Measurements from ENCODE around the gene TRIM67. TPM values are rescaled to one million over a fixed set of nuclear protein-coding genes. Genes with fewer than 3 reads are reported as not detected.

TRIM67 gene
- total and polyA plus RNA-seq, 8 donors, result 0.06 to 1.5 (median 0.77) TPM; not detected in 1

- no peak for DNase-seq
- intact Hi-C loops (cut with DNase I), result loop anchor here in 1 of 2 donors (10.0 kb wide), 1 partner anchor 305 kb away; no protein-coding TSS in a partner anchor
- no peak for TF ChIP-seq CTCF (IDR thresholded peaks at IDR 0.05)
- Histone ChIP-seq H3K27ac (no peak overlapping the region), H3K4me1 (no peaks in the 10 kb centered on the region), H3K27me3 (peaks cover 0 to 3% of the 10 kb centered on the region in 2 donors), H3K4me3 (no peak overlapping the region), H3K9me3 (no peaks in the 10 kb centered on the region), H3K36me3 (peaks cover 0 to 31% of the 10 kb centered on the region in 2 donors)
- no peak for ATAC-seq
Observed at GRCh38 chr1:231219422-231220401, 57.9 kb downstream of the TRIM67 start.

GRCh38 chr1:231220801-231221200, 58.9 kb downstream of the TRIM67 start:
- Histone ChIP-seq H3K27me3 (peaks cover 0 to 3% of the 10 kb centered on the region in 2 donors), H3K9me3 (no peaks in the 10 kb centered on the region), H3K4me1 (no peaks in the 10 kb centered on the region), H3K27ac (no peak overlapping the region), H3K36me3 (peaks cover 0 to 42% of the 10 kb centered on the region in 2 donors), H3K4me3 (no peak overlapping the region)
- DNase-seq, result no peak
- intact Hi-C loops (cut with DNase I), result no loop called here
- ATAC-seq, result no peak
- TF ChIP-seq CTCF (IDR thresholded peaks at IDR 0.05), result no peak

GRCh38 chr1:231226156-231226555, 64.3 kb downstream of the TRIM67 start:
- Histone ChIP-seq H3K9me3 (no peaks in the 10 kb centered on the region), H3K36me3 (peaks cover 0 to 86% of the 10 kb centered on the region in 2 donors), H3K4me1 (no peaks in the 10 kb centered on the region), H3K27ac (no peak overlapping the region), H3K27me3 (no peaks in the 10 kb centered on the region), H3K4me3 (no peak overlapping the region)
- no peak for DNase-seq
- intact Hi-C loops (cut with DNase I), result no loop called here
- TF ChIP-seq CTCF (IDR thresholded peaks at IDR 0.05), result no peak
- ATAC-seq, result no peak

- ATAC-seq (no peak), DNase-seq (peak in 1 of 4 donors; percentile 18)
- no peak for TF ChIP-seq CTCF (IDR thresholded peaks at IDR 0.05)
- no peaks in the 10 kb centered on the region for H3K27me3 ChIP-seq
- H3K4me3 ChIP-seq, result no peak overlapping the region
- H3K27ac ChIP-seq, result no peak overlapping the region
- intact Hi-C loops (cut with DNase I), result no loop called here
- H3K36me3 ChIP-seq, result peaks cover 0 to 37% of the 10 kb centered on the region in 2 donors
- H3K4me1 ChIP-seq, result peaks cover 6 to 8% of the 10 kb centered on the region in 2 donors
- no peaks in the 10 kb centered on the region for H3K9me3 ChIP-seq
Observed at GRCh38 chr1:231231511-231231910, 69.7 kb downstream of the TRIM67 start.
